HepG2 (cell line): Measurements from ENCODE around the gene SLC4A5. TPM values are rescaled to one million over a fixed set of nuclear protein-coding genes. Genes with fewer than 3 reads are reported as not detected.
A peak's percentile ranks its signal among the peaks of the same experiment; 100 is the strongest.

ENCODE experiments used
- AGO2 ChIP-seq: fragments of 200-400 bp; formaldehyde crosslinking; optimal IDR thresholded peaks from 2 replicates; pipeline ENCODE3; 2017; ENCODE audit warnings: mild to moderate bottlenecking, low read depth, low read length, moderate library complexity
- PITX1 ChIP-seq: sonication (generic); formaldehyde crosslinking; IDR thresholded peaks from 2 replicates; pipeline ENCODE4 v1.5.1; 2020; ENCODE audit warnings: mild to moderate bottlenecking, missing genetic modification reagents
- RBM22 ChIP-seq: fragments of 200-400 bp; formaldehyde crosslinking; optimal IDR thresholded peaks from 2 replicates; pipeline ENCODE3; 2017; ENCODE audit warnings: mild to moderate bottlenecking, low read length, moderate library complexity
- REXO4 ChIP-seq: sonication (generic); formaldehyde crosslinking; IDR thresholded peaks from 2 replicates; pipeline ENCODE4 v1.8.0; 2022; ENCODE audit warnings: missing genetic modification reagents, mild to moderate bottlenecking, borderline replicate concordance
- SIX4 ChIP-seq: sonication (generic); formaldehyde crosslinking; IDR thresholded peaks from 2 replicates; pipeline ENCODE4 v1.4.0; 2020; ENCODE audit warnings: missing genetic modification reagents
- SP5 ChIP-seq: IDR thresholded peaks from 2 replicates; pipeline ENCODE4 v1.6.1; 2016; ENCODE audit warnings: low read depth, borderline replicate concordance
- SRF ChIP-seq: IDR thresholded peaks from 2 replicates; pipeline ENCODE4 v1.6.1; 2011; ENCODE audit warnings: mild to moderate bottlenecking, low read depth, low read length, moderate library complexity
- THAP11 ChIP-seq: IDR thresholded peaks from 2 replicates; pipeline ENCODE4 v1.6.1; 2016; ENCODE audit warnings: missing biosample characterization, missing genetic modification reagents
- ZFP36L1 ChIP-seq: sonication (generic); formaldehyde crosslinking; IDR thresholded peaks from 2 replicates; pipeline ENCODE4 v1.8.0; 2022; ENCODE audit warnings: mild to moderate bottlenecking, missing genetic modification reagents, moderate library complexity
- ZNF614 ChIP-seq: IDR thresholded peaks from 2 replicates; pipeline ENCODE4 v1.6.1; 2018; ENCODE audit warnings: missing biosample characterization, missing genetic modification reagents, inconsistent platforms, borderline replicate concordance
- ZNF660 ChIP-seq: sonication (generic); formaldehyde crosslinking; IDR thresholded peaks from 2 replicates; pipeline ENCODE4 v1.5.1; 2020; ENCODE audit warnings: mild to moderate bottlenecking, low read depth, missing genetic modification reagents, borderline replicate concordance
- ZNF75D ChIP-seq: sonication (generic); formaldehyde crosslinking; IDR thresholded peaks from 2 replicates; pipeline ENCODE4 v1.8.1; 2023; ENCODE audit warnings: missing genetic modification reagents, mild to moderate bottlenecking, borderline replicate concordance
- ZNF772 ChIP-seq: sonication (generic); formaldehyde crosslinking; IDR thresholded peaks from 2 replicates; pipeline ENCODE4 v1.5.0; 2020; ENCODE audit warnings: mild to moderate bottlenecking, missing genetic modification reagents
- ZNF883 ChIP-seq: sonication (generic); formaldehyde crosslinking; IDR thresholded peaks from 2 replicates; pipeline ENCODE4 v1.5.1; 2020; ENCODE audit warnings: mild to moderate bottlenecking, missing genetic modification reagents; ENCODE audit errors: not compliant biosample characterization
- polyA plus RNA-seq, 8 experiments: library from polyadenylated mRNA; depleted of rRNA in 3 of 8; stranded (reverse) in 7 of 8; unstranded in 1 of 8; fragments of >200 nt; fragmentation: Illumina TruSeq in 4 of 8; extraction: Trizol in 4 of 8; gene quantifications; 2 replicates each; pipeline versions ENCODE4 v1.2.1 to v1.2.3, GENCODE V29; 2011 to 2016; ENCODE audit warnings: low read depth in 4 of 8, missing spikeins in 1 of 8, mixed read lengths in 1 of 8; ENCODE audit not compliant: insufficient read depth in 1 of 8
- total RNA-seq, 5 experiments: library from RNA; depleted of rRNA; stranded (reverse); fragments of >200 nt; fragmentation: Illumina TruSeq; extraction: Trizol; gene quantifications; 2 replicates each; pipeline ENCODE4 v1.2.3, GENCODE V29; 2016; ENCODE audit warnings: low read depth in 1 of 5
- TF ChIP-seq, protein P1 (sequence below), 2 experiments: sonication (generic) in 1 of 2; formaldehyde crosslinking in 1 of 2; IDR thresholded peaks; 2 replicates each; pipeline versions ENCODE4 v1.4.0 to v1.6.1; 2016 to 2020; ENCODE audit warnings: borderline replicate concordance in 1 of 2, low read depth in 1 of 2, mild to moderate bottlenecking in 1 of 2, missing genetic modification reagents in 1 of 2
- TF ChIP-seq, protein P2 (sequence below): sonication (generic); formaldehyde crosslinking; IDR thresholded peaks from 2 replicates; pipeline ENCODE4 v1.4.0; 2020; ENCODE audit warnings: missing genetic modification reagents; ENCODE audit errors: not compliant biosample characterization
- TF ChIP-seq, protein P3 (sequence below): sonication (generic); formaldehyde crosslinking; IDR thresholded peaks from 2 replicates; pipeline ENCODE4 v1.4.0; 2020; ENCODE audit warnings: low read depth, missing genetic modification reagents
- TF ChIP-seq, protein P4 (sequence below): sonication (generic); formaldehyde crosslinking; IDR thresholded peaks from 2 replicates; pipeline ENCODE4 v1.8.1; 2023; ENCODE audit warnings: mild to moderate bottlenecking, inconsistent platforms, moderate library complexity, missing genetic modification reagents, borderline replicate concordance

SLC4A5 gene
- total and polyA plus RNA-seq, 2 of the 13 experiments (the other 11 are each of a cell fraction or from before 2014, with no cell fraction given) = 0.50 TPM; not detected in 1

DNA sequence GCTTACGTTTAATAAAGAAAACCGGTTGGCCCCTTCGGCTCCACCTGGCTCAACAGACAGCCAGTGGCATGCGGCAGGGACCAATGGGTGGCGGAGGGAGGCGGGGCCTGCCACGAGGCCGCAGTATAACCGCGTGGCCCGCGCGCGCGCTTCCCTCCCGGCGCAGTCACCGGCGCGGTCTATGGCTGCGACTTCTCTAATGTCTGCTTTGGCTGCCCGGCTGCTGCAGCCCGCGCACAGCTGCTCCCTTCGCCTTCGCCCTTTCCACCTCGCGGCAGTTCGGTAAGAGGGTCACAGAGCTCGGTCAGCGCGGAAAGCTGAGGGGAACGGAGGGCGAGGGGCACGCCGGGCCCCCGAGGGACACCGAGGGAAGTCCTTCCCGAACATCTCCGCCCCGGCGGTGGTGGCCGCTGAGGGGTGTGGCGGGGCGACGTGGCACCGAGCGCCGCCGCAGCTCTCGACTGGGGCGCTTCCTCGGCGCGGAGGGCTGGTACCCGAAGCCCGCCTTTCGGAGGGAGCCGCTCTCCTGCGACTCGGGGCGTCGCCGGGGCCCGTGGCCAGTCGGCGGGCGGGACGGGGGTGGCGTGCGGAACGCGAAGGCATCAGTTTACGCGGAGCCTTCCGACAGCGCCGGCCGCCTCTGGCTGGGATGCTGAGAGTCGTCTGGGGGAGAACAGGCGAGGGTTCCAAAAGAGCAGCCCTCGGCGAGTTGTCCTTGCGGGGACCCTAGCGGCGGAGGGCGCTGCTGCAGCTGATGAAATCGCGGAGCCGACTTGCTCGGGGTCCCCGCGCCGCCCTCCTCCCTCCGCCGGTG, 144.5 kb downstream of the SLC4A5 start, which contains the start of gene MTHFD2 (continued):
- TF ChIP-seq, protein P1, sequence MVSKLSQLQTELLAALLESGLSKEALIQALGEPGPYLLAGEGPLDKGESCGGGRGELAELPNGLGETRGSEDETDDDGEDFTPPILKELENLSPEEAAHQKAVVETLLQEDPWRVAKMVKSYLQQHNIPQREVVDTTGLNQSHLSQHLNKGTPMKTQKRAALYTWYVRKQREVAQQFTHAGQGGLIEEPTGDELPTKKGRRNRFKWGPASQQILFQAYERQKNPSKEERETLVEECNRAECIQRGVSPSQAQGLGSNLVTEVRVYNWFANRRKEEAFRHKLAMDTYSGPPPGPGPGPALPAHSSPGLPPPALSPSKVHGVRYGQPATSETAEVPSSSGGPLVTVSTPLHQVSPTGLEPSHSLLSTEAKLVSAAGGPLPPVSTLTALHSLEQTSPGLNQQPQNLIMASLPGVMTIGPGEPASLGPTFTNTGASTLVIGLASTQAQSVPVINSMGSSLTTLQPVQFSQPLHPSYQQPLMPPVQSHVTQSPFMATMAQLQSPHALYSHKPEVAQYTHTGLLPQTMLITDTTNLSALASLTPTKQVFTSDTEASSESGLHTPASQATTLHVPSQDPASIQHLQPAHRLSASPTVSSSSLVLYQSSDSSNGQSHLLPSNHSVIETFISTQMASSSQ (IDR thresholded peaks at IDR 0.05; ENCODE audit: low read depth) = no peak
- TF ChIP-seq, protein P1 (CRISPR knock-in tag; IDR thresholded peaks at IDR 0.05; ENCODE audit: borderline replicate concordance) = peak; percentile 82
- TF ChIP-seq ZNF660 (0 out of 2 replicates have a peak, but pooled peaks have one; percentile 51), SIX4 (CRISPR knock-in tag) (peak; percentile 67; the same call in 1 of the 2 replicates), RBM22 (peak; percentile 28), ZNF614 (CRISPR knock-in tag) (peak; percentile 83; the same call in 1 of the 2 replicates), ZNF883 (CRISPR knock-in tag) (peak; percentile 91), PITX1 (peak; percentile 71), THAP11 (CRISPR knock-in tag) (peak; percentile 71), ZNF75D (CRISPR knock-in tag) (no peak), ZFP36L1 (CRISPR knock-in tag) (peak; percentile 95), ZNF772 (CRISPR knock-in tag) (peak; percentile 70; the same call in 1 of the 2 replicates), REXO4 (CRISPR knock-in tag) (no peak), SRF (no peak), SP5 (CRISPR knock-in tag) (peak; percentile 59), AGO2 (peak; percentile 94)
- TF ChIP-seq, protein P2, sequence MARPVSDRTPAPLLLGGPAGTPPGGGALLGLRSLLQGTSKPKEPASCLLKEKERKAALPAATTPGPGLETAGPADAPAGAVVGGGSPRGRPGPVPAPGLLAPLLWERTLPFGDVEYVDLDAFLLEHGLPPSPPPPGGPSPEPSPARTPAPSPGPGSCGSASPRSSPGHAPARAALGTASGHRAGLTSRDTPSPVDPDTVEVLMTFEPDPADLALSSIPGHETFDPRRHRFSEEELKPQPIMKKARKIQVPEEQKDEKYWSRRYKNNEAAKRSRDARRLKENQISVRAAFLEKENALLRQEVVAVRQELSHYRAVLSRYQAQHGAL = no peak
- TF ChIP-seq, protein P3, sequence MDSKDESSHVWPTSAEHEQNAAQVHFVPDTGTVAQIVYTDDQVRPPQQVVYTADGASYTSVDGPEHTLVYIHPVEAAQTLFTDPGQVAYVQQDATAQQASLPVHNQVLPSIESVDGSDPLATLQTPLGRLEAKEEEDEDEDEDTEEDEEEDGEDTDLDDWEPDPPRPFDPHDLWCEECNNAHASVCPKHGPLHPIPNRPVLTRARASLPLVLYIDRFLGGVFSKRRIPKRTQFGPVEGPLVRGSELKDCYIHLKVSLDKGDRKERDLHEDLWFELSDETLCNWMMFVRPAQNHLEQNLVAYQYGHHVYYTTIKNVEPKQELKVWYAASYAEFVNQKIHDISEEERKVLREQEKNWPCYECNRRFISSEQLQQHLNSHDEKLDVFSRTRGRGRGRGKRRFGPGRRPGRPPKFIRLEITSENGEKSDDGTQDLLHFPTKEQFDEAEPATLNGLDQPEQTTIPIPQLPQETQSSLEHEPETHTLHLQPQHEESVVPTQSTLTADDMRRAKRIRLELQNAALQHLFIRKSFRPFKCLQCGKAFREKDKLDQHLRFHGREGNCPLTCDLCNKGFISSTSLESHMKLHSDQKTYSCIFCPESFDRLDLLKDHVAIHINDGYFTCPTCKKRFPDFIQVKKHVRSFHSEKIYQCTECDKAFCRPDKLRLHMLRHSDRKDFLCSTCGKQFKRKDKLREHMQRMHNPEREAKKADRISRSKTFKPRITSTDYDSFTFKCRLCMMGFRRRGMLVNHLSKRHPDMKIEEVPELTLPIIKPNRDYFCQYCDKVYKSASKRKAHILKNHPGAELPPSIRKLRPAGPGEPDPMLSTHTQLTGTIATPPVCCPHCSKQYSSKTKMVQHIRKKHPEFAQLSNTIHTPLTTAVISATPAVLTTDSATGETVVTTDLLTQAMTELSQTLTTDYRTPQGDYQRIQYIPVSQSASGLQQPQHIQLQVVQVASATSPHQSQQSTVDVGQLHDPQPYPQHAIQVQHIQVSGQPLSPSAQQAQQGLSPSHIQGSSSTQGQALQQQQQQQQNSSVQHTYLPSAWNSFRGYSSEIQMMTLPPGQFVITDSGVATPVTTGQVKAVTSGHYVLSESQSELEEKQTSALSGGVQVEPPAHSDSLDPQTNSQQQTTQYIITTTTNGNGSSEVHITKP (CRISPR knock-in tag) = no peak
- TF ChIP-seq, protein P4, sequence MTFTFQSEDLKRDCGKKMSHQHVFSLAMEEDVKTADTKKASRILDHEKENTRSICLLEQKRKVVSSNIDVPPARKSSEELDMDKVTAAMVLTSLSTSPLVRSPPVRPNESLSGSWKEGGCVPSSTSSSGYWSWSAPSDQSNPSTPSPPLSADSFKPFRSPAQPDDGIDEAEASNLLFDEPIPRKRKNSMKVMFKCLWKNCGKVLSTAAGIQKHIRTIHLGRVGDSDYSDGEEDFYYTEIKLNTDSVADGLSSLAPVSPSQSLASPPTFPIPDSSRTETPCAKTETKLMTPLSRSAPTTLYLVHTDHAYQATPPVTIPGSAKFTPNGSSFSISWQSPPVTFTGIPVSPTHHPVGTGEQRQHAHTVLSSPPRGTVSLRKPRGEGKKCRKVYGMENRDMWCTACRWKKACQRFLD (CRISPR knock-in tag) = peak; percentile 95
